ENCODE results near the gene KCNAB1. TPM values are rescaled to one million over a fixed set of nuclear protein-coding genes. Genes with fewer than 3 reads are reported as not detected.

KCNAB1 gene
- total RNA-seq, 2 experiments from 2014 or later, result not detected

GRCh38 chr3:156311431-156311830, 191.1 kb downstream of the KCNAB1 start:
- peaks cover 11% of the 10 kb centered on the region for H3K27me3 Mint-ChIP-seq
- H3K4me1 Mint-ChIP-seq, result no peaks in the 10 kb centered on the region
- H3K4me3 Mint-ChIP-seq, result no peak overlapping the region
- H3K27ac Mint-ChIP-seq, result no peak overlapping the region
- H3K9me3 Mint-ChIP-seq, result no peaks in the 10 kb centered on the region
- DNase-seq, result no peak
- ChIA-PET POLR2A (interaction anchor here (0.6 kb wide), 1 partner anchor 74 kb away, joined by 3 read pairs; no protein-coding TSS in a partner anchor), CTCF (interaction anchor here (0.9 kb wide), 1 partner anchor 89 kb away, joined by 3 read pairs; no protein-coding TSS in a partner anchor)
- no peaks in the 10 kb centered on the region for H3K36me3 Mint-ChIP-seq (ENCODE audit: low read depth)

- Mint-ChIP-seq H3K4me1 (no peaks in the 10 kb centered on the region), H3K27me3 (peaks cover 11% of the 10 kb centered on the region), H3K9me3 (no peaks in the 10 kb centered on the region), H3K27ac (no peak overlapping the region), H3K4me3 (no peak overlapping the region), H3K36me3 (ENCODE audit: low read depth) (no peaks in the 10 kb centered on the region)
- no peak for DNase-seq
- ChIA-PET CTCF (interaction anchor here (0.9 kb wide), 1 partner anchor 89 kb away, joined by 3 read pairs; no protein-coding TSS in a partner anchor), POLR2A (no interaction called here)
Observed at GRCh38 chr3:156311930-156312329, 191.6 kb downstream of the KCNAB1 start.

DNA sequence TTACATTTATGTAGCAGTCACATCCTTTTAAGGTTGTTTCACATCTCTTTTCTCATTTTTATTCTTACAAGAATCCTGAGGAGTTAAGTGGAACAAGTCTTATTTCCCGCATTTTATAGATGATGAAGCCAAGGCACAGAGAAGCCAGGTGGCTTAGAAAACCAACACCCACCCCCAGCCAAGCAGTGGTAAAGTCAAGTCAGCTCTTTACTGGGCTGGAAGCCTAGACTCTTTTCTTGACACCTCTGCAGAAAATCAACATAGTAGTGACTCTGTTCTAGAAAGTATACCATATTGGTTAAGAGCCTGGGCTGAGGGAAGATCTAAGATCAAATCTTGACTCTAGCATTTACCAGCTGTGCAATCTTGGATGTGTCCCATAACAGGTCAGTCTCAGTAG, 195.7 kb downstream of the KCNAB1 start:
- Mint-ChIP-seq H3K4me3 (no peak overlapping the region), H3K27ac (no peak overlapping the region), H3K27me3 (peaks cover 9% of the 10 kb centered on the region), H3K4me1 (no peaks in the 10 kb centered on the region), H3K9me3 (no peaks in the 10 kb centered on the region), H3K36me3 (ENCODE audit: low read depth) (no peaks in the 10 kb centered on the region)
- CTCF ChIA-PET, result no interaction called here
- DNase-seq, result no peak
- POLR2A ChIA-PET, result no interaction called here

- no peaks in the 10 kb centered on the region for H3K36me3 Mint-ChIP-seq (ENCODE audit: low read depth)
- no peaks in the 10 kb centered on the region for H3K4me1 Mint-ChIP-seq
- ChIA-PET POLR2A (no interaction called here), CTCF (no interaction called here)
- no peak overlapping the region for H3K27ac Mint-ChIP-seq
- no peaks in the 10 kb centered on the region for H3K9me3 Mint-ChIP-seq
- peaks cover 12% of the 10 kb centered on the region for H3K27me3 Mint-ChIP-seq
- H3K4me3 Mint-ChIP-seq, result no peak overlapping the region
- DNase-seq, result no peak
Observed at GRCh38 chr3:156317462-156318074, 197.2 kb downstream of the KCNAB1 start.

DNA sequence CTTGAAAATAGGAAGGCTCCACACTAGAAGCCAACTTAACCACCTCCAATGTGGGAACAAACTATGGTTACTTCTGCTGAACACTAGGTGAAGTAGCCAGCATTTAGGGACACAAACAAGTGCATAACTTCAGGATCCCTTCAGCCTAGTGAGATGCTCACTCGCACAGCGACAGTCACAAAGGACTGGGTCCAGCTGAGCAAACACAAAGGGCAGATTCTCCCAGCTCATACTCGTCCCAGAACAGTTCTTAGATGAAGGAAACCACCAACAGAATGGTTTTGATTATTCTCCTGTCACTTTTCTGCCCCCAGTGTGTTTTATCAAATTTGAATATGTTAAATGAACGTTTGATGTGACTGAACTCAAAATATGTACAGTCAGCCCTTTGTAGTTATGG, 201.6 kb downstream of the KCNAB1 start:
- no peak for DNase-seq
- Mint-ChIP-seq H3K4me3 (no peak overlapping the region), H3K9me3 (no peaks in the 10 kb centered on the region), H3K4me1 (no peaks in the 10 kb centered on the region), H3K27me3 (peaks cover 12% of the 10 kb centered on the region), H3K36me3 (ENCODE audit: low read depth) (no peaks in the 10 kb centered on the region), H3K27ac (no peak overlapping the region)
- CTCF ChIA-PET, result no interaction called here
- POLR2A ChIA-PET, result no interaction called here

DNA sequence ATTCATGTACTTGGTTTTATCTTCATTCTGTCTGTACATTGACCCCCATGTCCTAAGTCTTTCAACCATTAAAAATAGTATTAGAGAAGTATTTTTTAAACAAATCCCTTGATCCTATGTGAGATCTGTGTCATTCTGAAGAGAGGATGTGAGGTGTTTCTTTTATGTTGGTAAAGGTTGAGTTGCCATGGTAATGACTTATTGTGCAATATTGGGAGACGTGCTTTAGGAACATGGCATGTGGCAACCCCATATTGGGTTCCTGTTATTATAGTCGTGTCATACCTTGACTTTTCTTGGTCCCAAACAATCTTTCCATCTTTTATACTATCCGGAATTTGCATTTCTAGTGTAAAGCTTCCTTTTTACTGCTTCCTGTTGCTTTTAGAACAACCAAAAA, 203.1 kb downstream of the KCNAB1 start:
- Mint-ChIP-seq H3K36me3 (ENCODE audit: low read depth) (no peaks in the 10 kb centered on the region), H3K27ac (no peak overlapping the region), H3K4me1 (no peaks in the 10 kb centered on the region), H3K27me3 (peaks cover 12% of the 10 kb centered on the region), H3K4me3 (no peak overlapping the region), H3K9me3 (no peaks in the 10 kb centered on the region)
- CTCF ChIA-PET, result no interaction called here
- DNase-seq, result no peak
- POLR2A ChIA-PET, result no interaction called here

GRCh38 chr3:156330415-156330814, 210.0 kb downstream of the KCNAB1 start:
- POLR2A ChIA-PET, result no interaction called here
- no peak overlapping the region for H3K27ac Mint-ChIP-seq

GRCh38 chr3:156332304-156332703, 211.9 kb downstream of the KCNAB1 start:
- ChIA-PET CTCF (no interaction called here), POLR2A (no interaction called here)
- Mint-ChIP-seq H3K4me3 (no peak overlapping the region), H3K27me3 (peaks cover 29% of the 10 kb centered on the region), H3K4me1 (no peaks in the 10 kb centered on the region), H3K9me3 (no peaks in the 10 kb centered on the region), H3K27ac (no peak overlapping the region), H3K36me3 (ENCODE audit: low read depth) (no peaks in the 10 kb centered on the region)
- DNase-seq, result no peak

More at GRCh38 chr3:156330415-156330814, 210.0 kb downstream of the KCNAB1 start:
- no peak for DNase-seq
- H3K9me3 Mint-ChIP-seq, result no peaks in the 10 kb centered on the region
- peaks cover 15% of the 10 kb centered on the region for H3K27me3 Mint-ChIP-seq
- no peak overlapping the region for H3K4me3 Mint-ChIP-seq
- H3K36me3 Mint-ChIP-seq (ENCODE audit: low read depth), result no peaks in the 10 kb centered on the region
- CTCF ChIA-PET, result no interaction called here
- H3K4me1 Mint-ChIP-seq, result no peaks in the 10 kb centered on the region

DNA sequence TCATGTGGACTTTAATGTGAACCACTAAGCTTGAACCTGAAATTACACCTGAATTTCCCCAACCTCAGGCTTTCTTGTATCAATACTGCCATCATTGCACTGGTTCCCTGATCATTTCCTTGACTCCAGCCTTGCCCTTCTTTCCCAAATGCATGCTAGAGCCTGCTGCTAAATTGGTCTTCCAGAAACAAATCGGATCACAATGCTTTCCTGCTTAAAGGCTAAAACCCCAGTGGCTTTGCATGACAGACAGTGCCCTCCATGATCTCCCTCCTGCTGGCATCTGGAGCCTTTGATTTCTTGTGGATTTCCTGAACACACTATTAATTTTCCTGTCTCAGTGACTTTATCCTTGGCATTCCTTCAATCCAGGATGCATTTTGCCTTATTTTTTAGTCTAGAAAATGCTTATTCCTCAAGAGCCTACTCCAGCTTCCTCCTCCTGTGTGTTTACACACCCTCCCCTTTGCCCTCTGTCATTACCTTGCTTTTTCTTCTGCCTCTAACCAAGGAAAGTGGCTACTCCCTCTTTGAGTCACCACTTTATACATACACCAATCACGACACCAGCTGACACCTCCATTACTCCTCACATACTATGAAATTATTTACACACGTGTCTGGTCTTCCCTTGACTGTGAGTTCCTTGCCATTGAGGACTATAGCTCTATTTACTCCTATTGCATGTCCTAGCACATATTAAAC, 214.6 kb downstream of the KCNAB1 start:
- H3K27me3 Mint-ChIP-seq, result peaks cover 25% of the 10 kb centered on the region
- no peak overlapping the region for H3K27ac Mint-ChIP-seq
- ChIA-PET POLR2A (interaction anchor here (0.6 kb wide), 1 partner anchor 177 kb away, joined by 7 read pairs; no protein-coding TSS in a partner anchor), CTCF (no interaction called here)
- no peaks in the 10 kb centered on the region for H3K36me3 Mint-ChIP-seq (ENCODE audit: low read depth)
- no peaks in the 10 kb centered on the region for H3K4me1 Mint-ChIP-seq
- H3K9me3 Mint-ChIP-seq, result no peaks in the 10 kb centered on the region
- H3K4me3 Mint-ChIP-seq, result no peak overlapping the region
- no peak for DNase-seq

GRCh38 chr3:156339491-156339890, 219.1 kb downstream of the KCNAB1 start:
- no peak for DNase-seq
- no peaks in the 10 kb centered on the region for H3K9me3 Mint-ChIP-seq
- H3K27me3 Mint-ChIP-seq, result peaks cover 29% of the 10 kb centered on the region
- H3K27ac Mint-ChIP-seq, result no peak overlapping the region
- H3K4me1 Mint-ChIP-seq, result no peaks in the 10 kb centered on the region
- H3K36me3 Mint-ChIP-seq (ENCODE audit: low read depth), result no peaks in the 10 kb centered on the region
- CTCF ChIA-PET, result no interaction called here
- POLR2A ChIA-PET, result no interaction called here
- no peak overlapping the region for H3K4me3 Mint-ChIP-seq

DNA sequence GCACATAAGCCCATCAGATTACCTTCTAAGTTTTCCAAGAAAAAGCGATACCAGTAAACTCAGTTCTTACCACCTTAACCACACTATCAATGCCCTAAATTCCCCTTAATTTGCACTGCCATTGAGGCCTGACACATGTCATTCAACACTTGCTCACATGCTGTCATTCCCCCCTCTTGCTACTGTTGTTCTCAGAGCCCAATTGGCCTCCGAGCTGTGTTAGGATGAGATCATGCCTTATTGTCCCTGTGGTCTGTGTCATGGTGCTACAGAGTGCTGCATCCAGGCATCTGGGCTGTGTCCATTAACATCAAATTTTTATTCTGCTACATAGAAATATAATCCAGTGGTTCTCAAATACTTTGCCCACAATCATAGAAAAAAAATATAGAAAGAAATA, 221.0 kb downstream of the KCNAB1 start:
- Mint-ChIP-seq H3K27ac (no peak overlapping the region), H3K27me3 (peaks cover 25% of the 10 kb centered on the region), H3K4me1 (no peaks in the 10 kb centered on the region), H3K36me3 (ENCODE audit: low read depth) (no peaks in the 10 kb centered on the region), H3K9me3 (no peaks in the 10 kb centered on the region), H3K4me3 (no peak overlapping the region)
- no peak for DNase-seq
- ChIA-PET POLR2A (no interaction called here), CTCF (no interaction called here)

- ChIA-PET POLR2A (no interaction called here), CTCF (interaction anchor here (0.6 kb wide), 1 partner anchor 635 kb away, joined by 3 read pairs; no protein-coding TSS in a partner anchor)
- H3K4me1 Mint-ChIP-seq, result no peaks in the 10 kb centered on the region
- H3K36me3 Mint-ChIP-seq (ENCODE audit: low read depth), result no peaks in the 10 kb centered on the region
- H3K27me3 Mint-ChIP-seq, result peaks cover 22% of the 10 kb centered on the region
- DNase-seq, result no peak
- H3K4me3 Mint-ChIP-seq, result no peak overlapping the region
- H3K27ac Mint-ChIP-seq, result no peak overlapping the region
- no peaks in the 10 kb centered on the region for H3K9me3 Mint-ChIP-seq
Observed at GRCh38 chr3:156341831-156342416, 221.5 kb downstream of the KCNAB1 start.

DNA sequence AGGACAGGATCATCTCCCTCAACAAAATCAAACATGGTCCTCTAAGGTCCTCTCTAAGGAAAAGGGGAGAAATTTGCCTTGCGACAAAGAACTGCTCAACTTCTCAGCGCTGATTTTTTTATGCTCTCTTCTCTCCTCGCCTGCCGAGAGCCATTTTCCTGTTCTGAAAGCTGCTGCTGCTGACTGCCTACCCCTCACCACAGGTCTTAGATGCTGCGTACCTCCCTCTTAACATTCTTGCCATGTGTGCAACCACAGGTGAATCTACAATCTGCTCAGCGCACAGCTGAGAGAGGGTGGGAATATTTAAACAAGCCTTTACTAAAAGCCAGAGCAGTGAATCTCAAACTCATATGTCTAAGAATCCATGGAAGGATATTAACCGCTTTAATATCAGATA, 223.8 kb downstream of the KCNAB1 start:
- Mint-ChIP-seq H3K4me1 (no peaks in the 10 kb centered on the region), H3K4me3 (no peak overlapping the region), H3K36me3 (ENCODE audit: low read depth) (no peaks in the 10 kb centered on the region), H3K27me3 (peaks cover 16% of the 10 kb centered on the region), H3K9me3 (no peaks in the 10 kb centered on the region), H3K27ac (no peak overlapping the region)
- no peak for DNase-seq
- ChIA-PET POLR2A (no interaction called here), CTCF (no interaction called here)

Data from activated CD4-positive, alpha-beta T cell treated with anti-CD3 and anti-CD28 coated beads, Interleukin-2, amount 10 ng/mL, durations not matched to agents 7 days and 5 days (primary cell).